Lower lobe of right lung (tissue), 2 donors: ENCODE measurements around the gene FOSB. TPM values are rescaled to one million over a fixed set of nuclear protein-coding genes. Genes with fewer than 3 reads are reported as not detected.
A peak's percentile ranks its signal among the peaks of the same experiment; 100 is the strongest.

Source experiments
- ATAC-seq, 2 donors: fragments of 200-7000 bp; cut with Tn5 transposase; one replicate each; pipeline ENCODE4 v1.9.1; 2020 to 2022; ENCODE audit warnings: mild to moderate bottlenecking in 2 of 2, moderate library complexity in 2 of 2
- DNase-seq: peaks from one replicate; pipeline ENCODE4 v3.0.0-alpha.2; 2020
- H3K27ac ChIP-seq: fragments of 200-600 bp; one replicate; pipeline ENCODE4 v1.8.0; 2022
- H3K27me3 ChIP-seq: fragments of 200-600 bp; one replicate; pipeline ENCODE4 v1.8.0; 2022; ENCODE audit warnings: low read depth
- H3K36me3 ChIP-seq: fragments of 200-600 bp; one replicate; pipeline ENCODE4 v1.8.0; 2022; ENCODE audit warnings: mild to moderate bottlenecking
- H3K4me1 ChIP-seq: fragments of 200-600 bp; one replicate; pipeline ENCODE4 v1.8.0; 2022
- H3K4me3 ChIP-seq: fragments of 200-600 bp; one replicate; pipeline ENCODE4 v1.8.0; 2022; ENCODE audit warnings: mild to moderate bottlenecking
- H3K9me3 ChIP-seq: fragments of 200-600 bp; one replicate; pipeline ENCODE4 v1.8.0; 2022
- CTCF ChIP-seq: fragments of 200-600 bp; IDR thresholded peaks from one replicate; pipeline ENCODE4 v1.8.0; 2022; ENCODE audit warnings: antibody characterized with exemption, mild to moderate bottlenecking
- intact Hi-C: fragments of 100-400 bp; cut with DNase I; formaldehyde crosslinking; loops from one replicate; pipeline ENCODE4 v1.11.0; 2022
- total RNA-seq: library from RNA; stranded (reverse); fragmentation: NEBNext Ultra II Directional; extraction: Animal tissue kit (Norgen Biotek cat#: 25700); gene quantifications from one replicate; pipeline ENCODE4 v1.2.1, GENCODE V29; 2021
- donor health status: DM: no; HTN: yes; CAD: no; lungs with severe emphysema.

Gene FOSB
- total RNA-seq, 1 donor from 2014 or later, result 18.0 TPM

DNA sequence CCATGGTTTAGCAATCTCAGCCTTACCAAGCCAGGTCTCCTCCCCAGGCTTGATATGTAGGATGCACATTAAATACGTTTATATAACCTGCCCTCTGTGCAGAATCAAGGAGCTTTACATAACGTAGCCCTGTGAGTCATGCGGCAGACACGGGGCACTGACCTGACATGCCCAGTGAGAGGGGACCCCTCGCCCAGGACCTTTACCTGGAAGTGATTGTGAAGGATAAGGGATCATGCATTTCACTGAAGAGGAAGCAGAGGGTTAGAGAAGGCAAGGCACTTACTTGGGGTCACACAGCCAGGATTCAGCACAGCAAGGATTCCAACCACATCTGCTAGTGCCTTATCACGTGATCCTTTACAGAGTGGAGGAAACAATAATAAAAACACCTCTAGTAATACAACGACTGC, 18.9 kb upstream of the FOSB start:
- no peaks in the 10 kb centered on the region for H3K36me3 ChIP-seq
- no peak overlapping the region for H3K4me3 ChIP-seq
- DNase-seq (no peak), ATAC-seq (no peak)
- no peaks in the 10 kb centered on the region for H3K9me3 ChIP-seq
- intact Hi-C loops, result no loop called here
- no peak for TF ChIP-seq CTCF
- peaks cover 49% of the 10 kb centered on the region for H3K4me1 ChIP-seq
- H3K27ac ChIP-seq, result peak overlapping the region; percentile 98
- no peaks in the 10 kb centered on the region for H3K27me3 ChIP-seq

DNA sequence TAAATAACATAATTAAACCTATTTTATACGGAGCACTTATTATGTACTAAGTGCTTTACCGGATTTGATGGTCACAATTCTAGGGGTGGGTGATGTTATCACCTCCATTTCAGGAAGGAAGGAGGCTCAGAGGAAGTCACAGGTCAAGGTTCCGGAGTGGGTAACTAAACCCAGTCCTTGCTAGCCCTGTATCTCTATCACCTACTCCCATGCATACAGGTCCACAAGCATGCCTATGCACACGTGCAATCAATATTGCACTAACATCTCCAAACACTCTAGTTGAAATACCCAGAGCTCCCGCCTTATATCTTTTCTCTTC, 17.8 kb upstream of the FOSB start:
- Histone ChIP-seq H3K4me1 (peaks cover 53% of the 10 kb centered on the region), H3K27me3 (no peaks in the 10 kb centered on the region), H3K4me3 (peak overlapping the region; percentile 64), H3K9me3 (no peaks in the 10 kb centered on the region), H3K27ac (peak overlapping the region; percentile 98), H3K36me3 (no peaks in the 10 kb centered on the region)
- peak; percentile 3 to 15 for ATAC-seq
- TF ChIP-seq CTCF, result no peak
- intact Hi-C loops, result no loop called here
- DNase-seq, result no peak

GRCh38 chr19:45451131-45451849, 16.5 kb upstream of the FOSB start:
- intact Hi-C loops, result no loop called here
- no peaks in the 10 kb centered on the region for H3K36me3 ChIP-seq
- ATAC-seq, result peak; percentile 2
- peak overlapping the region; percentile 64 for H3K4me3 ChIP-seq
- no peaks in the 10 kb centered on the region for H3K27me3 ChIP-seq
- no peaks in the 10 kb centered on the region for H3K9me3 ChIP-seq
- peaks cover 53% of the 10 kb centered on the region for H3K4me1 ChIP-seq
- peak overlapping the region; percentile 98 for H3K27ac ChIP-seq
- DNase-seq, result no peak
- TF ChIP-seq CTCF, result no peak

GRCh38 chr19:45451850-45452387, 15.9 kb upstream of the FOSB start:
- no peak for DNase-seq
- Histone ChIP-seq H3K27ac (peak overlapping the region; percentile 98), H3K36me3 (no peaks in the 10 kb centered on the region), H3K4me3 (no peak overlapping the region), H3K4me1 (peaks cover 57% of the 10 kb centered on the region), H3K9me3 (no peaks in the 10 kb centered on the region), H3K27me3 (no peaks in the 10 kb centered on the region)
- intact Hi-C loops, result no loop called here
- no peak for ATAC-seq
- TF ChIP-seq CTCF, result no peak

DNA sequence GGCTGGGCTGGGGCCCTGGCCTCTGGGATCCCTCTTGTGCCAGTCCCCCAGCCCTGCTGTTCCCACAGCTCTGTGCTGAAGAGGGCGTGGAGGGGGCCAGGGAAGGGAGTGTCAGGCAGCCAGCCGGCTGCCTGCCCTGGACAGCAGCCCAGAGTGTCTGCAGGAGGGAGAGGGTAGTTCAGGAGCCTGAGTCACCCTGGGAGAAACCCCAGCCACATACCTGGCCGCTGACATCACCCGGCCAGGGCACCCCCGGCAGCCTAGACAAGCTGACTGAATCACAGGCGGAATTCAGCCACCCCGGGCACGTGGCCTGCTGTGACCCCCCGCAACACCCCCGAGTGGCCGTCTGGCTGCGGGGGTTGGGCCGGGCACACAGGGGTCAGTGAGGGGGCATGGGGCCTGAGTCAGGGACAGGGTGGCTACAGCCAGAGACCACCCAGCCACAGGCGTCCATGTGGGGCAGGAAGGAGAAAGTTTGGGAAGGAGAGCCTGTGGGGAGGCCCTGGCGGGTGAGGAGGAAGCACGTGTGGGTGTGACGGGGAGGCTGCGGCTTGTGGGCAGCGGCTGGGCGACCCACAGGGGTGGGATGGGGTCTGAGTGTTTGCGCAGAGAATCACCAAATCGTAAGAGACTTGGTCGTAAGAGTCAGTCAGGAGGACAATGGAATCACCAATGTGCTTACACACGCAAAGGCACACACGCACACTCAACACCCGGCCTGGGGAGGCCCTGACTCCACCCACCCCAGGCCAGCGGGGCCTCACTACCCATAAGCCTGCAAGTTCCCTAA, 11.9 kb upstream of the FOSB start:
- H3K36me3 ChIP-seq, result no peaks in the 10 kb centered on the region
- peak overlapping the region; percentile 12 for H3K4me3 ChIP-seq
- DNase-seq (peak; percentile 94), ATAC-seq (peak; percentile 89 to 90)
- H3K27ac ChIP-seq, result peak overlapping the region; percentile 90
- TF ChIP-seq CTCF, result no peak
- H3K4me1 ChIP-seq, result peaks cover 36% of the 10 kb centered on the region
- H3K27me3 ChIP-seq, result no peaks in the 10 kb centered on the region
- intact Hi-C loops, result no loop called here
- H3K9me3 ChIP-seq, result no peaks in the 10 kb centered on the region
